22Rv1 (cell line): Measurements from ENCODE around the gene TRPT1.

Experiments
- ZFX ChIP-seq: fragments of 450-650 bp; IDR thresholded peaks from 2 replicates; pipeline ENCODE4 v1.6.1; 2017; ENCODE audit warnings: antibody characterized with exemption, borderline replicate concordance
- TF ChIP-seq, protein P1 (sequence below): fragments of 450-650 bp; IDR thresholded peaks from 2 replicates; pipeline ENCODE4 v1.5.1; 2017; ENCODE audit warnings: mild to moderate bottlenecking

DNA sequence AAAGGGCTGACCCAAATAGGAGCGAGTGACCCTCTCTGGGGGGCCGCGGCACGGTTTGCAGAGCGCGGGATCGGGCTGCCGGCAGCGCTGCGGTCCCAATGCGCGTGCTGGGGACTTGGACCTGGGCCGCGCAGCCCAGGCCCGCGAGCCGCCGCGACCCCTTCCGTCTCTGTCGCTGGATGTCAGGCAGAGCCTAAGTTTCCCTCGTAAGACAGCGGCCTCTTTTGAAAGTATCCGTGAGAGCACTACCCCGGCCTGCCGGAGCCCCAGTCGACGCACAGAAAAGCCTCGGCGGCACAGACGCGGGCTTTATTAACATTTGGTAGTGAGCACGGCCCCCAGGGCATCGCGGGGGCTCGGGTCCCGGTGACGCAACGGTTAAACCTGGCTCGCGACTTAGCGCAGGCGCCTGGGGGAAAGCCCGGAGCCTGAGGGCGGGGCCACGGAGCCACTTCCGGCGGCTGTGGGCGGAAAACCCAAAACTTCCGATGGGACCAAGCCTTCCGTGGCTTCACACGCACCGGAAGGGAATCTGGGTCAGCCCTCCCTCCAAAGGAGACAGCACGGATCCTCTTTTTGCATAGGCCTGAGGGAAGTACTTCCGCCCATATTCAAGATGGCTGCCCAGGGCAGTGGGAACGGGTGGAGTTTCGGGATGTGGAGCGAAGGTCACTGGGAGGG is 43.7 kb upstream of the TRPT1 start:
- TF ChIP-seq, protein P1, sequence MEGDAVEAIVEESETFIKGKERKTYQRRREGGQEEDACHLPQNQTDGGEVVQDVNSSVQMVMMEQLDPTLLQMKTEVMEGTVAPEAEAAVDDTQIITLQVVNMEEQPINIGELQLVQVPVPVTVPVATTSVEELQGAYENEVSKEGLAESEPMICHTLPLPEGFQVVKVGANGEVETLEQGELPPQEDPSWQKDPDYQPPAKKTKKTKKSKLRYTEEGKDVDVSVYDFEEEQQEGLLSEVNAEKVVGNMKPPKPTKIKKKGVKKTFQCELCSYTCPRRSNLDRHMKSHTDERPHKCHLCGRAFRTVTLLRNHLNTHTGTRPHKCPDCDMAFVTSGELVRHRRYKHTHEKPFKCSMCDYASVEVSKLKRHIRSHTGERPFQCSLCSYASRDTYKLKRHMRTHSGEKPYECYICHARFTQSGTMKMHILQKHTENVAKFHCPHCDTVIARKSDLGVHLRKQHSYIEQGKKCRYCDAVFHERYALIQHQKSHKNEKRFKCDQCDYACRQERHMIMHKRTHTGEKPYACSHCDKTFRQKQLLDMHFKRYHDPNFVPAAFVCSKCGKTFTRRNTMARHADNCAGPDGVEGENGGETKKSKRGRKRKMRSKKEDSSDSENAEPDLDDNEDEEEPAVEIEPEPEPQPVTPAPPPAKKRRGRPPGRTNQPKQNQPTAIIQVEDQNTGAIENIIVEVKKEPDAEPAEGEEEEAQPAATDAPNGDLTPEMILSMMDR: no peak
- no peak for TF ChIP-seq ZFX
